ENCODE measurements around the gene C8A.

- TF ChIP-seq POLR2AphosphoS5 (IDR thresholded peaks at IDR 0.05; ENCODE audit: low read depth, low read length) (no peak), SIN3A (IDR thresholded peaks at IDR 0.05; ENCODE audit: borderline replicate concordance, insufficient read depth, low read length) (no peak), REST (IDR thresholded peaks at IDR 0.05; ENCODE audit: insufficient read depth in 1 of 2, low read depth in 2 of 2, low read length in 2 of 2) (no peak), TAF1 (IDR thresholded peaks at IDR 0.05; ENCODE audit: borderline replicate concordance, insufficient read depth, low read length) (no peak)
Observed at GRCh38 chr1:56850922-56851321, 3.7 kb upstream of the C8A start.

All from PFSK-1 (cell line).